Measurements from ENCODE around the gene LNPK.

DNA sequence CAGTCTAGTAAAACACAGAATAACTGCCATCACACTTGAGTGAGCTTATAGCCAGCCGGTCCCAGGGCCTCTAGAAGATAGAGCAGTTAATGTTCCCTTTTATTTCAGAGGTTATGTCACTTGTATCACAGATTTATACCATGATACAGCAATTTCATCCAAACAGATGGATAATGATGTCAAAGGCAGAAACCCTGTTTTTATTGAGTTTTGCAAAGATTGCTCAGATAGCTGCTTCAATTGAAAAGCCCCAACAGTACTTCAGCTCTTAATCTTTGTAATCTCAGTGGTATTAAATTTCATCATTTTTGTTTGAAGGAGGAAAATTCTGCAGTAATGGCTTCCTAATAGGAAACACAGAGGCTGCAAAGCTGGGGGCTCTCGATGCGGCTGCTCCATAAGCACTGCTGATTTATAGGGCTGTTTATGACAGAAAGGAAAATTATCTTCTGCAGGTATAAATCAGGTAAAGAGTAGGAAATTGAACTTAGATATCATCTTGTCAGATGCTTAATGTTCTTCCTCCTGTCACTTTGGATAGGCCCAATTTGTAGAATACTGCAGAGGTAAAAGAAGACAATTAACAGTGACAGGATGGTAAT, 112.3 kb downstream of the LNPK start:
- no peak for TF ChIP-seq POLR2A (IDR thresholded peaks at IDR 0.05)
- TF ChIP-seq, protein P1, sequence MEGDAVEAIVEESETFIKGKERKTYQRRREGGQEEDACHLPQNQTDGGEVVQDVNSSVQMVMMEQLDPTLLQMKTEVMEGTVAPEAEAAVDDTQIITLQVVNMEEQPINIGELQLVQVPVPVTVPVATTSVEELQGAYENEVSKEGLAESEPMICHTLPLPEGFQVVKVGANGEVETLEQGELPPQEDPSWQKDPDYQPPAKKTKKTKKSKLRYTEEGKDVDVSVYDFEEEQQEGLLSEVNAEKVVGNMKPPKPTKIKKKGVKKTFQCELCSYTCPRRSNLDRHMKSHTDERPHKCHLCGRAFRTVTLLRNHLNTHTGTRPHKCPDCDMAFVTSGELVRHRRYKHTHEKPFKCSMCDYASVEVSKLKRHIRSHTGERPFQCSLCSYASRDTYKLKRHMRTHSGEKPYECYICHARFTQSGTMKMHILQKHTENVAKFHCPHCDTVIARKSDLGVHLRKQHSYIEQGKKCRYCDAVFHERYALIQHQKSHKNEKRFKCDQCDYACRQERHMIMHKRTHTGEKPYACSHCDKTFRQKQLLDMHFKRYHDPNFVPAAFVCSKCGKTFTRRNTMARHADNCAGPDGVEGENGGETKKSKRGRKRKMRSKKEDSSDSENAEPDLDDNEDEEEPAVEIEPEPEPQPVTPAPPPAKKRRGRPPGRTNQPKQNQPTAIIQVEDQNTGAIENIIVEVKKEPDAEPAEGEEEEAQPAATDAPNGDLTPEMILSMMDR (IDR thresholded peaks at IDR 0.05), result no peak
